ENCODE measurements around the gene NAT16. TPM values are rescaled to one million over a fixed set of nuclear protein-coding genes. Genes with fewer than 3 reads are reported as not detected.

The NAT16 gene
- total and polyA plus RNA-seq, 10 of the 15 experiments (the other 5 are each of a cell fraction or from before 2014, with no cell fraction given) = not detected

DNA sequence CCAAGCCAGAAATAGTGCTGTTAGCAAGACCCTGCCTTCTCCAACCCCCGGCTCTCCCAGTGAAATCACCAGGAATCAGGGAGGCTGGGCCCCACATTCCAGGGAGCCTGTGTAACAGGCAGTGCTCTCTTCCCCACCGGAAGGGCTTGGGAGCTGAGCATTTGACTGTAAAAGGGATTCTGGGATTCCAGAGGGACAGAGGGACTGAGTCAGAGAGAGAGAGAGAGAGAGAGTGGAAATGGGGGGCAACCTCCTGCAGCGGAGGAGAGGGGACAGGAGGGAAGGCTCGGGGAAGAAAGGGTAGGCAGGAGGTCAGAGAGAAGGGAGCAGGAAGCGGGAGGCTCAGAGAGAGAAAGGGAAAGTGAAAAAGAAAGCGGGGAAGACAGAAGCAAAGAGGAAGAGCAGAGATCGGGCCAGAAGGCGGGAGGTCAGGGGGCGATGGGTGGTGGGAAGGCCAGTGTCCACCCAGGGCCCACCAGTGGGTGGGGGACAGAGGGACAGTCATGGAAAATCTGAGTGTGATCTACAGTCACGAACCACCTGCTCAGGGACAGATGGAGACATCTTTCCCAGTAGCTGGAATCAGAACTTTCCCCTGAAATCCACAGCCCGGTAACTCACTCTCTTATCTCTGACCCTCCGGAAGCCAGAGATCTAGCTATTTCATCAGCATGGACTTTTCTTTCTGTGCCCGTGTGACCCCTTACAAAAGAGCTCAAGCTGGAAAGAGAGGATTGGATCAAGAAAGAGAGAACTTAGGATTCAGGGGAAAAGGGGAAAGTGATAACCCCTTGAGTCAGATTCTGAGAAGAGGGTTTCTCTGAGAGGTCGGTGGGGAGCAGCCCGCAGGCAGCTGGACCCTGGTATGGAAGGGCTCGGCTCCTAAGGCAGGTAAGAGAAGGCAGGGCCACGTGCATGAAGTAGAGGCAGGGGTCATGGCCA lies 57.8 kb downstream of the NAT16 start (continued):
- TF ChIP-seq, protein P1, sequence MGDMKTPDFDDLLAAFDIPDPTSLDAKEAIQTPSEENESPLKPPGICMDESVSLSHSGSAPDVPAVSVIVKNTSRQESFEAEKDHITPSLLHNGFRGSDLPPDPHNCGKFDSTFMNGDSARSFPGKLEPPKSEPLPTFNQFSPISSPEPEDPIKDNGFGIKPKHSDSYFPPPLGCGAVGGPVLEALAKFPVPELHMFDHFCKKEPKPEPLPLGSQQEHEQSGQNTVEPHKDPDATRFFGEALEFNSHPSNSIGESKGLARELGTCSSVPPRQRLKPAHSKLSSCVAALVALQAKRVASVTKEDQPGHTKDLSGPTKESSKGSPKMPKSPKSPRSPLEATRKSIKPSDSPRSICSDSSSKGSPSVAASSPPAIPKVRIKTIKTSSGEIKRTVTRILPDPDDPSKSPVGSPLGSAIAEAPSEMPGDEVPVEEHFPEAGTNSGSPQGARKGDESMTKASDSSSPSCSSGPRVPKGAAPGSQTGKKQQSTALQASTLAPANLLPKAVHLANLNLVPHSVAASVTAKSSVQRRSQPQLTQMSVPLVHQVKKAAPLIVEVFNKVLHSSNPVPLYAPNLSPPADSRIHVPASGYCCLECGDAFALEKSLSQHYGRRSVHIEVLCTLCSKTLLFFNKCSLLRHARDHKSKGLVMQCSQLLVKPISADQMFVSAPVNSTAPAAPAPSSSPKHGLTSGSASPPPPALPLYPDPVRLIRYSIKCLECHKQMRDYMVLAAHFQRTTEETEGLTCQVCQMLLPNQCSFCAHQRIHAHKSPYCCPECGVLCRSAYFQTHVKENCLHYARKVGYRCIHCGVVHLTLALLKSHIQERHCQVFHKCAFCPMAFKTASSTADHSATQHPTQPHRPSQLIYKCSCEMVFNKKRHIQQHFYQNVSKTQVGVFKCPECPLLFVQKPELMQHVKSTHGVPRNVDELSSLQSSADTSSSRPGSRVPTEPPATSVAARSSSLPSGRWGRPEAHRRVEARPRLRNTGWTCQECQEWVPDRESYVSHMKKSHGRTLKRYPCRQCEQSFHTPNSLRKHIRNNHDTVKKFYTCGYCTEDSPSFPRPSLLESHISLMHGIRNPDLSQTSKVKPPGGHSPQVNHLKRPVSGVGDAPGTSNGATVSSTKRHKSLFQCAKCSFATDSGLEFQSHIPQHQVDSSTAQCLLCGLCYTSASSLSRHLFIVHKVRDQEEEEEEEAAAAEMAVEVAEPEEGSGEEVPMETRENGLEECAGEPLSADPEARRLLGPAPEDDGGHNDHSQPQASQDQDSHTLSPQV (IDR thresholded peaks at IDR 0.05) = 0 out of 2 replicates have a peak, but pooled peaks have one; percentile 29
- TF ChIP-seq RCOR1 (conservative IDR thresholded peaks at IDR 0.05; ENCODE audit: low read depth, low read length) = no peak
- TF ChIP-seq ZZZ3 (IDR thresholded peaks at IDR 0.05; ENCODE audit: control insufficient read depth, insufficient read length, low read depth) = no peak
- TF ChIP-seq SPI1 (IDR thresholded peaks at IDR 0.05; ENCODE audit: borderline replicate concordance, insufficient read depth, low read depth, low read length) = peak; percentile 33; the same call in 1 of the 2 replicates
- TF ChIP-seq, protein P2, sequence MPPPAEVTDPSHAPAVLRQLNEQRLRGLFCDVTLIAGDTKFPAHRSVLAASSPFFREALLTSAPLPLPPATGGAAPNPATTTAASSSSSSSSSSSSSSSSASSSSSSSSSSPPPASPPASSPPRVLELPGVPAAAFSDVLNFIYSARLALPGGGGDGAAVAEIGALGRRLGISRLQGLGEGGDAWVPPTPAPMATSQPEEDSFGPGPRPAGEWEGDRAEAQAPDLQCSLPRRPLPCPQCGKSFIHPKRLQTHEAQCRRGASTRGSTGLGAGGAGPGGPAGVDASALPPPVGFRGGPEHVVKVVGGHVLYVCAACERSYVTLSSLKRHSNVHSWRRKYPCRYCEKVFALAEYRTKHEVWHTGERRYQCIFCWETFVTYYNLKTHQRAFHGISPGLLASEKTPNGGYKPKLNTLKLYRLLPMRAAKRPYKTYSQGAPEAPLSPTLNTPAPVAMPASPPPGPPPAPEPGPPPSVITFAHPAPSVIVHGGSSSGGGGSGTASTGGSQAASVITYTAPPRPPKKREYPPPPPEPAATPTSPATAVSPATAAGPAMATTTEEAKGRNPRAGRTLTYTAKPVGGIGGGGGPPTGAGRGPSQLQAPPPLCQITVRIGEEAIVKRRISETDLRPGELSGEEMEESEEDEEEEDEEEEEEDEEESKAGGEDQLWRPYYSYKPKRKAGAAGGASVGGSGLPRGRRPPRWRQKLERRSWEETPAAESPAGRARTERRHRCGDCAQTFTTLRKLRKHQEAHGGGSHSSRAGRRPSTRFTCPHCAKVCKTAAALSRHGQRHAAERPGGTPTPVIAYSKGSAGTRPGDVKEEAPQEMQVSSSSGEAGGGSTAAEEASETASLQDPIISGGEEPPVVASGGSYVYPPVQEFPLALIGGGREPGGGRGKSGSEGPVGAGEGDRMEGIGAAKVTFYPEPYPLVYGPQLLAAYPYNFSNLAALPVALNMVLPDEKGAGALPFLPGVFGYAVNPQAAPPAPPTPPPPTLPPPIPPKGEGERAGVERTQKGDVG (CRISPR knock-in tag; IDR thresholded peaks at IDR 0.05) = no peak
- TF ChIP-seq CBX5 (IDR thresholded peaks at IDR 0.05; ENCODE audit: low read depth) = no peak
- TF ChIP-seq, protein P3, sequence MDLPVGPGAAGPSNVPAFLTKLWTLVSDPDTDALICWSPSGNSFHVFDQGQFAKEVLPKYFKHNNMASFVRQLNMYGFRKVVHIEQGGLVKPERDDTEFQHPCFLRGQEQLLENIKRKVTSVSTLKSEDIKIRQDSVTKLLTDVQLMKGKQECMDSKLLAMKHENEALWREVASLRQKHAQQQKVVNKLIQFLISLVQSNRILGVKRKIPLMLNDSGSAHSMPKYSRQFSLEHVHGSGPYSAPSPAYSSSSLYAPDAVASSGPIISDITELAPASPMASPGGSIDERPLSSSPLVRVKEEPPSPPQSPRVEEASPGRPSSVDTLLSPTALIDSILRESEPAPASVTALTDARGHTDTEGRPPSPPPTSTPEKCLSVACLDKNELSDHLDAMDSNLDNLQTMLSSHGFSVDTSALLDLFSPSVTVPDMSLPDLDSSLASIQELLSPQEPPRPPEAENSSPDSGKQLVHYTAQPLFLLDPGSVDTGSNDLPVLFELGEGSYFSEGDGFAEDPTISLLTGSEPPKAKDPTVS (IDR thresholded peaks at IDR 0.05; ENCODE audit: low read depth, low read length) = no peak
- TF ChIP-seq SREBF1 (IDR thresholded peaks at IDR 0.05; ENCODE audit: low read length) = no peak
- no peak for TF ChIP-seq MEF2A (IDR thresholded peaks at IDR 0.05; ENCODE audit: insufficient read depth, low read depth, low read length)
- TF ChIP-seq BMI1 (IDR thresholded peaks at IDR 0.05; ENCODE audit: borderline replicate concordance) = no peak
- TF ChIP-seq, protein P4, sequence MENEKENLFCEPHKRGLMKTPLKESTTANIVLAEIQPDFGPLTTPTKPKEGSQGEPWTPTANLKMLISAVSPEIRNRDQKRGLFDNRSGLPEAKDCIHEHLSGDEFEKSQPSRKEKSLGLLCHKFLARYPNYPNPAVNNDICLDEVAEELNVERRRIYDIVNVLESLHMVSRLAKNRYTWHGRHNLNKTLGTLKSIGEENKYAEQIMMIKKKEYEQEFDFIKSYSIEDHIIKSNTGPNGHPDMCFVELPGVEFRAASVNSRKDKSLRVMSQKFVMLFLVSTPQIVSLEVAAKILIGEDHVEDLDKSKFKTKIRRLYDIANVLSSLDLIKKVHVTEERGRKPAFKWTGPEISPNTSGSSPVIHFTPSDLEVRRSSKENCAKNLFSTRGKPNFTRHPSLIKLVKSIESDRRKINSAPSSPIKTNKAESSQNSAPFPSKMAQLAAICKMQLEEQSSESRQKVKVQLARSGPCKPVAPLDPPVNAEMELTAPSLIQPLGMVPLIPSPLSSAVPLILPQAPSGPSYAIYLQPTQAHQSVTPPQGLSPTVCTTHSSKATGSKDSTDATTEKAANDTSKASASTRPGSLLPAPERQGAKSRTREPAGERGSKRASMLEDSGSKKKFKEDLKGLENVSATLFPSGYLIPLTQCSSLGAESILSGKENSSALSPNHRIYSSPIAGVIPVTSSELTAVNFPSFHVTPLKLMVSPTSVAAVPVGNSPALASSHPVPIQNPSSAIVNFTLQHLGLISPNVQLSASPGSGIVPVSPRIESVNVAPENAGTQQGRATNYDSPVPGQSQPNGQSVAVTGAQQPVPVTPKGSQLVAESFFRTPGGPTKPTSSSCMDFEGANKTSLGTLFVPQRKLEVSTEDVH (IDR thresholded peaks at IDR 0.05; ENCODE audit: low read depth, partially characterized antibody) = no peak
- TF ChIP-seq CREM (IDR thresholded peaks at IDR 0.05; ENCODE audit: low read depth) = no peak
- TF ChIP-seq NFIC (IDR thresholded peaks at IDR 0.05; ENCODE audit: low read depth, low read length) = no peak
- TF ChIP-seq HDGF (IDR thresholded peaks at IDR 0.05) = peak; percentile 98
- TF ChIP-seq YY1 (IDR thresholded peaks at IDR 0.05; ENCODE audit: low read depth, low read length) = no peak

Data from GM12878 (cell line).